ENCODE results near the gene PLXNA4.

The PLXNA4 gene

GRCh38 chr7:132207782-132208181, 368.5 kb downstream of the PLXNA4 start:
- H3K4me3 ChIP-seq (ENCODE audit: low read depth, low read length): no peak overlapping the region
- no peak for TF ChIP-seq CTCF (IDR thresholded peaks at IDR 0.05; ENCODE audit: low read depth, low read length, missing control alignments)

GRCh38 chr7:132207211-132207610, 369.1 kb downstream of the PLXNA4 start:
- no peak for DNase-seq (ENCODE audit: low read depth)
- no peak for TF ChIP-seq CTCF (IDR thresholded peaks at IDR 0.05; ENCODE audit: low read depth, low read length, missing control alignments)
- no peak overlapping the region for H3K4me3 ChIP-seq (ENCODE audit: low read depth, low read length)

More at GRCh38 chr7:132207782-132208181, 368.5 kb downstream of the PLXNA4 start:
- no peak for DNase-seq (ENCODE audit: low read depth)

GRCh38 chr7:132206594-132206993, 369.7 kb downstream of the PLXNA4 start:
- no peak for TF ChIP-seq CTCF (IDR thresholded peaks at IDR 0.05; ENCODE audit: low read depth, low read length, missing control alignments)
- no peak for DNase-seq (ENCODE audit: low read depth)
- no peak overlapping the region for H3K4me3 ChIP-seq (ENCODE audit: low read depth, low read length)

- no peak overlapping the region for H3K4me3 ChIP-seq (ENCODE audit: low read depth, low read length)
- DNase-seq (ENCODE audit: low read depth): no peak
- TF ChIP-seq CTCF (IDR thresholded peaks at IDR 0.05; ENCODE audit: low read depth, low read length, missing control alignments): no peak
Observed at GRCh38 chr7:132205509-132205908, 370.8 kb downstream of the PLXNA4 start.

GRCh38 chr7:132203021-132203420, 373.2 kb downstream of the PLXNA4 start:
- no peak overlapping the region for H3K4me3 ChIP-seq (ENCODE audit: low read depth, low read length)
- DNase-seq (ENCODE audit: low read depth): no peak
- no peak for TF ChIP-seq CTCF (IDR thresholded peaks at IDR 0.05; ENCODE audit: low read depth, low read length, missing control alignments)

GRCh38 chr7:132202541-132202940, 373.7 kb downstream of the PLXNA4 start:
- TF ChIP-seq CTCF (IDR thresholded peaks at IDR 0.05; ENCODE audit: low read depth, low read length, missing control alignments): no peak
- no peak for DNase-seq (ENCODE audit: low read depth)
- no peak overlapping the region for H3K4me3 ChIP-seq (ENCODE audit: low read depth, low read length)

GRCh38 chr7:132200141-132200540, 376.1 kb downstream of the PLXNA4 start:
- H3K4me3 ChIP-seq (ENCODE audit: low read depth, low read length): no peak overlapping the region
- no peak for DNase-seq (ENCODE audit: low read depth)
- no peak for TF ChIP-seq CTCF (IDR thresholded peaks at IDR 0.05; ENCODE audit: low read depth, low read length, missing control alignments)
